Astrocyte of the spinal cord (primary cell): ENCODE data around the gene RABEP2.

Experiments
- DNase-seq: peaks from one replicate; pipeline ENCODE4 v3.0.0; 2011; ENCODE audit warnings: low read depth, low spot score
- H3K4me3 ChIP-seq: 2 replicates; pipeline ENCODE4 v1.5.1; 2011; ENCODE audit warnings: low read depth, mild to moderate bottlenecking, low read length, moderate library complexity
- CTCF ChIP-seq: IDR thresholded peaks from 2 replicates; pipeline ENCODE4 v1.5.1; 2012; ENCODE audit warnings: low read depth, mild to moderate bottlenecking, low read length, inconsistent platforms
- in situ Hi-C: cut with HindIII; loops from 2 replicates; pipeline ENCODE4 v1.10.0; 2017; ENCODE audit warnings: low sequenced_read_pairs

Gene RABEP2

DNA sequence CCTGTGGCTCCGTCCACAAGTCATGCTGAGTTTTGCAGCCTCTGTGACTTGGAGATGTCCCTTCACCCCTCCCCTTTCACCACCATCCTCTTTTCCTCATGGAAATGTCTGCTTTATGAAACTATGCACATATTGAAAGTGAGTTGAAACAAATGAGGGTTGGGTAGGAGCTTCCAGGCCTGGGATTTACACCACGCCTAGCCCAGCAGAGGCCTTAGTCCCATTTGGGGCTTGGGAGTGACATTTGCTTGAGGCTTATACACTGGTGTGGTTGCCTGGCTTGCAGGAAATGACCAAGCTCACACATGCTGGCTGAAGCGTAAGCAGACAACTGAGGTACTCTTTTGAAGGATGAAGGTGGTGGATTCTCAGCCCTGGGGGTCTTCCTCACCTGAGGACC, 39.0 kb upstream of the RABEP2 start:
- in situ Hi-C loops, result no loop called here
- H3K4me3 ChIP-seq, result no peak overlapping the region
- no peak for TF ChIP-seq CTCF
- no peak for DNase-seq

GRCh38 chr16:28958836-28959235, 33.8 kb upstream of the RABEP2 start:
- DNase-seq, result no peak
- no peak for TF ChIP-seq CTCF
- in situ Hi-C loops, result no loop called here
- H3K4me3 ChIP-seq, result no peak overlapping the region

- H3K4me3 ChIP-seq, result no peak overlapping the region
- no peak for TF ChIP-seq CTCF
- no peak for DNase-seq
- in situ Hi-C loops, result no loop called here
Measured at GRCh38 chr16:28958216-28958615, 33.2 kb upstream of the RABEP2 start.

DNA sequence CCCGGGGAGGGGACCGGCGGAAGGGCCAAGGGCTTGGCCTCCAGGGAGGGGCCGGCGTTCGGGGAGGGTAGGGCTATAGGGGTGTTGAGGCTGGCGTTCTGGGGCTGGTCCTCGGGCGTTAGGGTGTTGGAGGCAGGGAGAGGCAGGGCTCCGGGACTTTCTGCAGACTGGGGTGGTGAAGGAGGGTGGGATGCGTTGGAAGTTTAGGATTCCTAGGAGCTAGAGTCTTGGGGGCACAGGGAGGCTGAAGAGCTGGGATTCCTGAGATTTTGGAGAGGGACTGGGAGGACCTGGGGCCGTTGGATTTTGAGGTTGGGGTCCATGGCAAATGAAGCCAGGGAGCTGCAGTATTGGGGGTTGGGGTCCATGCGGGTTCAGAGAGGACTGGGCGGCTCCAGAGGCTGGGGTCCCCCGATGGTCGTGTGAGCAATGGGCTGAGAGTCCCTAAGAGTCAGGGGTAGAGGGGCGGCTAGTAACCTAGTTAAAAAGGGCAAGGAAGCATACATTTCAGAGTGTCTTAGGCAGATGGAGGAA, 26.4 kb upstream of the RABEP2 start:
- H3K4me3 ChIP-seq, result peak overlapping the region; percentile 74
- in situ Hi-C loops, result no loop called here
- TF ChIP-seq CTCF, result no peak
- no peak for DNase-seq

DNA sequence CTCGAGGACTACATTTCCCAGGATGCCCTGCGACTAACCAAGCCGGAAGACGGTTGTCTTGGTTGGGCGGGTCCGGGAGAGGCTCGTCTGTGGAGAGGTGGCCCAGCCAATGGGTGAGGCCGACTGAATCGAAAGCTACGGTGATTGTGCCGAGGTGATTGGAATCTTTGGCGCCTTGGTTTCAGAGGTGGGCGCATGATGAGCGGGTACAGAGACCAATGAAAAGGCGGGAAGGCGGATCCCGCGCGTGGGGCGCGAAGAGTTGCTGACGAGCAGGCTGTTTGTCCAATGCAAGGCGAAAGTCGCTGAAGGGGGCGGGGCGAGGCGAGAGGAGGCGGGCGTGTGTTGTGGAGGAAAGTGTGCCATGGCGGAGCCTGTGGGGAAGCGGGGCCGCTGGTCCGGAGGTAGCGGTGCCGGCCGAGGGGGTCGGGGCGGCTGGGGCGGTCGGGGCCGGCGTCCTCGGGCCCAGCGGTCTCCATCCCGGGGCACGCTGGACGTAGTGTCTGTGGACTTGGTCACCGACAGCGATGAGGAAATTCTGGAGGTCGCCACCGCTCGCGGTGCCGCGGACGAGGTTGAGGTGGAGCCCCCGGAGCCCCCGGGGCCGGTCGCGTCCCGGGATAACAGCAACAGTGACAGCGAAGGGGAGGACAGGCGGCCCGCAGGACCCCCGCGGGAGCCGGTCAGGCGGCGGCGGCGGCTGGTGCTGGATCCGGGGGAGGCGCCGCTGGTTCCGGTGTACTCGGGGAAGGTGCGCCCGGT, 25.8 kb upstream of the RABEP2 start, which contains the start of gene NFATC2IP:
Gene NFATC2IP (plus strand): TSS at position 290 of the 762 bp plus-strand sequence. CDS start 75 bp downstream, at position 365.
- H3K4me3 ChIP-seq, result peak within 1 kb of the TSS; percentile 74
- peak; percentile 100 for DNase-seq
- in situ Hi-C loops, result no loop called here
- TF ChIP-seq CTCF, result no peak

DNA sequence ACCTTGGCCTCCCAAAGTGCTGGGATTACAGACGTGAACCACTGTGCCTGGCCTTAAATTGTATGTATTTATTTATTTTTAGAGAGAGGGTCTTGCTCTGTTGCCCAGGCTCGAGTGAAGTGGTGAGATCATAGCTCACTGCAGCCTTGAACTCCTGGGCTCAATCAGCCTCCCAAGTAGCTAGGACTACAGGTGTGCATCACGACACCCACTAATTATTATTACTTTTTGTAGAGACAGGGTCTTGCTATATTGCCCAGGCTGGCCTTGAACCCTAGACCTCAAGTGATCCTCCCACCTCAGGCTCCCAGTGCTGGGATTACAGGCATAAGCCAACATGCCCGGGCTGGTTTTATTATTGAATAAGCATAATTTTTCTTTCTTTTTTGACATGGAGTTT, 21.6 kb upstream of the RABEP2 start:
- H3K4me3 ChIP-seq, result no peak overlapping the region
- in situ Hi-C loops, result no loop called here
- TF ChIP-seq CTCF, result no peak
- no peak for DNase-seq
